SW 1271 (cell line): ENCODE measurements around the gene PPP4C.
A peak's percentile ranks its signal among the peaks of the same experiment; 100 is the strongest.

Experiments used
- DNase-seq, 2 experiments: peaks; one replicate each; lab custom pipeline; 2025; lab: John Stamatoyannopoulos, UW

Gene PPP4C

GRCh38 chr16:30054959-30055553 is 20.7 kb upstream of the PPP4C start:
- DNase-seq: peak in 1 of 2 experiments; percentile 43

- DNase-seq: no peak
Measured at GRCh38 chr16:30060346-30060745, 15.4 kb upstream of the PPP4C start.

GRCh38 chr16:30060836-30061554 is 14.8 kb upstream of the PPP4C start:
- DNase-seq: no peak

GRCh38 chr16:30063278-30063892 is 12.4 kb upstream of the PPP4C start:
- DNase-seq: no peak

GRCh38 chr16:30063893-30064728 is 11.7 kb upstream of the PPP4C start:
- DNase-seq: peak in 1 of 2 experiments; percentile 57

- no peak for DNase-seq
Measured at GRCh38 chr16:30064729-30065101, 11.1 kb upstream of the PPP4C start.

- DNase-seq: peak; percentile 98
Measured at GRCh38 chr16:30065102-30065942, 10.5 kb upstream of the PPP4C start, which contains the start of gene ALDOA. TSS of gene ALDOA (plus strand) at chr16:30065760. CDS start at chr16:30066898, 1,138 bp downstream.

- DNase-seq: peak in 1 of 2 experiments; percentile 54
Measured at GRCh38 chr16:30065943-30066760, 9.6 kb upstream of the PPP4C start.

- no peak for DNase-seq
Measured at GRCh38 chr16:30066761-30067583, 8.8 kb upstream of the PPP4C start.

- DNase-seq: peak in 1 of 2 experiments; percentile 23
Measured at GRCh38 chr16:30067584-30067916, 8.2 kb upstream of the PPP4C start.

- no peak for DNase-seq
Measured at GRCh38 chr16:30068333-30068732, 7.5 kb upstream of the PPP4C start.

GRCh38 chr16:30068750-30069610 is 6.8 kb upstream of the PPP4C start:
- peak in 1 of 2 experiments; percentile 43 for DNase-seq

- no peak for DNase-seq
Measured at GRCh38 chr16:30069611-30070462, 6.0 kb upstream of the PPP4C start.

- DNase-seq: no peak
Measured at GRCh38 chr16:30070490-30070889, 5.3 kb upstream of the PPP4C start.

- no peak for DNase-seq
Measured at GRCh38 chr16:30076276-30076791, 540 bp downstream of the PPP4C start.

- no peak for DNase-seq
Measured at GRCh38 chr16:30077656-30078055, 1.9 kb downstream of the PPP4C start.

- DNase-seq: no peak
Measured at GRCh38 chr16:30078744-30079143, 3.0 kb downstream of the PPP4C start.

GRCh38 chr16:30079480-30079879 is 3.7 kb downstream of the PPP4C start:
- DNase-seq: no peak
